ENCODE data around the gene HEBP1. TPM values are rescaled to one million over a fixed set of nuclear protein-coding genes. Genes with fewer than 3 reads are reported as not detected.

HEBP1 gene
- total RNA-seq, 1 donor from 2014 or later: 28.9 TPM

DNA sequence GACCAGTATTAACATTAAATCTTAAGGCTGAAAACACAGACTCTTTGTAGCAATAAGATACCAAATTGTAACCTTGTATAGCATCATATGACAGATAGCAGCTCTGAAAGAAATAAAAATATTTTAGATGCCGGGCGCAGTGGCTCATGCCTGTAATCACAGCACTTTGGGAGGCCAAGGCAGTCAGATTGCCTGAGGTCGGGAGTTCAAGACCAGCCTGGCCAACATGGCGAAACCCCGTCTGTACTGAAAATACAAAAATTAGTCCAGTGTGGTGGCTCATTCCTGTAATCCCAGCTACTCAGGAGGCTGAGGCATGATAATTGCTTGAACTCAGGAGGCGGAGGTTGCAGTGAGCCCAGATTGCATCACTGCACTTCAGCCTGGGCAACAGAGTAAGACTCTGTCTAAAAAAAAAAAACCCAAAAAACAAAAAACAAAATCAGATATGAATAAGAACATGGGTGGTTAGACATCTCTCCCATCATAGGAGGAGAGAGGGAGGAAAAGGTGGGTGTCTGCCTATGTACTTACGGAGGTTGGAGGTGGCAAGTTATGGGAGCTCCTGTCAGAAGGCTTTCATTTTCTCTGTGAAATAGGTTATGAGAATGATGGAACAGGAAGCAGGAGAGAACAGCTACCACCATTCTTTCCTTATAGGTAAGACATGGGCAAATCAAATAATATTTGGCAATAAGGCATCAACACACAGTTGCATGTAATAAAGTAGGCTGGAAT is 7.6 kb upstream of the HEBP1 start:
- H3K9me3 ChIP-seq (ENCODE audit: insufficient read depth, low read depth, low read length): no peaks in the 10 kb centered on the region
- H3K4me2 ChIP-seq (ENCODE audit: low read length): no peak overlapping the region
- H3K4me3 Mint-ChIP-seq (ENCODE audit: unreplicated experiment): no peak overlapping the region
- no peaks in the 10 kb centered on the region for H3K4me1 ChIP-seq (ENCODE audit: insufficient read depth, low read length)
- H3K36me3 ChIP-seq (ENCODE audit: insufficient read depth, low read length): no peaks in the 10 kb centered on the region
- no peaks in the 10 kb centered on the region for H3K9me3 Mint-ChIP-seq (ENCODE audit: unreplicated experiment)
- H3K79me2 ChIP-seq (ENCODE audit: insufficient read depth, low read length): no peaks in the 10 kb centered on the region
- H3K36me3 Mint-ChIP-seq (ENCODE audit: low read depth, unreplicated experiment): no peaks in the 10 kb centered on the region
- FAIRE-seq (no peak), DNase-seq (ENCODE audit: low read depth) (no peak)
- H3K27ac ChIP-seq (ENCODE audit: low read depth, low read length): no peak overlapping the region
- H3K27me3 Mint-ChIP-seq (ENCODE audit: low read depth, unreplicated experiment): peaks cover 8% of the 10 kb centered on the region
- no peak overlapping the region for H3K4me3 ChIP-seq (ENCODE audit: insufficient read depth, low read depth, low read length)
- no peak overlapping the region for H3K27ac Mint-ChIP-seq (ENCODE audit: unreplicated experiment)
- no peaks in the 10 kb centered on the region for H4K20me1 ChIP-seq (ENCODE audit: insufficient read depth, low read length)
- H3K9ac ChIP-seq (ENCODE audit: low read length): no peak overlapping the region
- no peak overlapping the region for H2AFZ ChIP-seq (ENCODE audit: low read depth, low read length)
- TF ChIP-seq, protein P1, sequence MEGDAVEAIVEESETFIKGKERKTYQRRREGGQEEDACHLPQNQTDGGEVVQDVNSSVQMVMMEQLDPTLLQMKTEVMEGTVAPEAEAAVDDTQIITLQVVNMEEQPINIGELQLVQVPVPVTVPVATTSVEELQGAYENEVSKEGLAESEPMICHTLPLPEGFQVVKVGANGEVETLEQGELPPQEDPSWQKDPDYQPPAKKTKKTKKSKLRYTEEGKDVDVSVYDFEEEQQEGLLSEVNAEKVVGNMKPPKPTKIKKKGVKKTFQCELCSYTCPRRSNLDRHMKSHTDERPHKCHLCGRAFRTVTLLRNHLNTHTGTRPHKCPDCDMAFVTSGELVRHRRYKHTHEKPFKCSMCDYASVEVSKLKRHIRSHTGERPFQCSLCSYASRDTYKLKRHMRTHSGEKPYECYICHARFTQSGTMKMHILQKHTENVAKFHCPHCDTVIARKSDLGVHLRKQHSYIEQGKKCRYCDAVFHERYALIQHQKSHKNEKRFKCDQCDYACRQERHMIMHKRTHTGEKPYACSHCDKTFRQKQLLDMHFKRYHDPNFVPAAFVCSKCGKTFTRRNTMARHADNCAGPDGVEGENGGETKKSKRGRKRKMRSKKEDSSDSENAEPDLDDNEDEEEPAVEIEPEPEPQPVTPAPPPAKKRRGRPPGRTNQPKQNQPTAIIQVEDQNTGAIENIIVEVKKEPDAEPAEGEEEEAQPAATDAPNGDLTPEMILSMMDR (IDR thresholded peaks at IDR 0.05; ENCODE audit: insufficient read depth, low read depth, low read length): no peak
- no peaks in the 10 kb centered on the region for H3K4me1 Mint-ChIP-seq (ENCODE audit: low read depth, unreplicated experiment)
- no peaks in the 10 kb centered on the region for H3K27me3 ChIP-seq (ENCODE audit: insufficient read depth, low read length)

- no peak overlapping the region for H3K4me3 ChIP-seq (ENCODE audit: insufficient read depth, low read depth, low read length)
- H3K27ac ChIP-seq (ENCODE audit: low read depth, low read length): no peak overlapping the region
- Mint-ChIP-seq H3K9me3 (ENCODE audit: unreplicated experiment) (no peaks in the 10 kb centered on the region), H3K27me3 (ENCODE audit: low read depth, unreplicated experiment) (peaks cover 3% of the 10 kb centered on the region), H3K36me3 (ENCODE audit: low read depth, unreplicated experiment) (no peaks in the 10 kb centered on the region), H3K4me3 (ENCODE audit: unreplicated experiment) (no peak overlapping the region), H3K4me1 (ENCODE audit: low read depth, unreplicated experiment) (no peaks in the 10 kb centered on the region), H3K27ac (ENCODE audit: unreplicated experiment) (no peak overlapping the region)
- peaks cover 3% of the 10 kb centered on the region for H3K79me2 ChIP-seq (ENCODE audit: insufficient read depth, low read length)
- DNase-seq (ENCODE audit: low read depth): no peak
- no peak overlapping the region for H2AFZ ChIP-seq (ENCODE audit: low read depth, low read length)
- H3K4me2 ChIP-seq (ENCODE audit: low read length): no peak overlapping the region
- no peaks in the 10 kb centered on the region for H3K27me3 ChIP-seq (ENCODE audit: insufficient read depth, low read length)
- FAIRE-seq: no peak
- H3K4me1 ChIP-seq (ENCODE audit: insufficient read depth, low read length): peaks cover 7% of the 10 kb centered on the region
- no peak for TF ChIP-seq EZH2 (IDR thresholded peaks at IDR 0.05; ENCODE audit: insufficient read depth, low read length)
- TF ChIP-seq, protein P1 (IDR thresholded peaks at IDR 0.05; ENCODE audit: insufficient read depth, low read depth, low read length): no peak
- H3K36me3 ChIP-seq (ENCODE audit: insufficient read depth, low read length): no peaks in the 10 kb centered on the region
- H3K9me3 ChIP-seq (ENCODE audit: insufficient read depth, low read depth, low read length): no peaks in the 10 kb centered on the region
- no peak overlapping the region for H3K9ac ChIP-seq (ENCODE audit: low read length)
- H4K20me1 ChIP-seq (ENCODE audit: insufficient read depth, low read length): no peaks in the 10 kb centered on the region
Observed at GRCh38 chr12:13005649-13006048, 5.6 kb upstream of the HEBP1 start.

GRCh38 chr12:13004986-13005385 is 4.9 kb upstream of the HEBP1 start:
- DNase-seq (ENCODE audit: low read depth) (no peak), FAIRE-seq (no peak)
- Histone ChIP-seq H3K4me1 (ENCODE audit: insufficient read depth, low read length) (peaks cover 10% of the 10 kb centered on the region), H3K36me3 (ENCODE audit: insufficient read depth, low read length) (no peaks in the 10 kb centered on the region), H3K27me3 (ENCODE audit: insufficient read depth, low read length) (no peaks in the 10 kb centered on the region), H3K4me2 (ENCODE audit: low read length) (no peak overlapping the region), H3K27ac (ENCODE audit: low read depth, low read length) (no peak overlapping the region), H3K9ac (ENCODE audit: low read length) (no peak overlapping the region), H4K20me1 (ENCODE audit: insufficient read depth, low read length) (no peaks in the 10 kb centered on the region), H3K4me3 (ENCODE audit: insufficient read depth, low read depth, low read length) (no peak overlapping the region), H2AFZ (ENCODE audit: low read depth, low read length) (no peak overlapping the region), H3K79me2 (ENCODE audit: insufficient read depth, low read length) (peaks cover 3% of the 10 kb centered on the region), H3K9me3 (ENCODE audit: insufficient read depth, low read depth, low read length) (no peaks in the 10 kb centered on the region)
- no peak for TF ChIP-seq EZH2 (IDR thresholded peaks at IDR 0.05; ENCODE audit: insufficient read depth, low read length)
- TF ChIP-seq, protein P1 (IDR thresholded peaks at IDR 0.05; ENCODE audit: insufficient read depth, low read depth, low read length): no peak
- Mint-ChIP-seq H3K4me1 (ENCODE audit: low read depth, unreplicated experiment) (no peaks in the 10 kb centered on the region), H3K9me3 (ENCODE audit: unreplicated experiment) (no peaks in the 10 kb centered on the region), H3K27ac (ENCODE audit: unreplicated experiment) (no peak overlapping the region), H3K27me3 (ENCODE audit: low read depth, unreplicated experiment) (peaks cover 3% of the 10 kb centered on the region), H3K36me3 (ENCODE audit: low read depth, unreplicated experiment) (no peaks in the 10 kb centered on the region), H3K4me3 (ENCODE audit: unreplicated experiment) (no peak overlapping the region)

Measured in astrocyte (in vitro differentiated cells and primary cell).